ENCODE results near the gene CD177. TPM values are rescaled to one million over a fixed set of nuclear protein-coding genes. Genes with fewer than 3 reads are reported as not detected.

The CD177 gene
- total RNA-seq, 1 experiment from 2014 or later: 0.09 TPM

DNA sequence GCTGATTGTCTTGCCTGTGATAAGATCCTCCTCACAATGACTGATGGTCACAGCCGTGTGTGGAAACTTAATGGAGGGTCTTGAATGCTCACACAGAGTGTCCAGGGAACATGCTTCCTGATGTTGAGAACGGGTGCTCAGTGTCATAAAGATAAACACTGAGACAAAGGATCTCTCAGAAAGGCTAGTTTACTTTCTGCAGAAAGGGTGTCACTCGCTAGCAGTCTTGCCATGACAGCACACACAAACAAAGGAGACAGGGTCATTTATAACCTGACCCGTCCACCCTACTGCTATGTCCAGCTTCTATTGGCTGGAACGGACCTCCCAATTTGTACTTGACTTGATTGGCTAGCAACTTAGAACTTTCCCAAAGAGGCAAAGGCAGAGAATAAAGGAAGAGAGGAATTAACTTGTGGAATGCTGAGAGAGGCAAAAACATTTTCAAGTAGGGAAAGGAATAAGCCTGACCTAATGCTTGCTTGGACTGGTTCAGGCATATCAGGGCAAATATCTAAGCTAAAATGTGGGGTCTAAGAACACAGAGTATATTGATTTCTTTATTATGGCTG lies 45.2 kb upstream of the CD177 start:
- Histone ChIP-seq H3K23ac (ENCODE audit: insufficient read length, low read depth, low read length) (no peak overlapping the region), H2AFZ (ENCODE audit: low read length) (no peak overlapping the region), H3K27ac (ENCODE audit: insufficient read length, low read depth, low read length) (no peak overlapping the region), H3K9ac (ENCODE audit: extremely low read depth, insufficient read length, low read length) (no peak overlapping the region), H4K91ac (ENCODE audit: insufficient read length, low read depth, low read length) (no peak overlapping the region), H2BK120ac (ENCODE audit: low read depth, low read length, poor library complexity, severe bottlenecking) (no peak overlapping the region), H3K9me3 (ENCODE audit: control insufficient read depth, low read depth, low read length) (peaks cover 19% of the 10 kb centered on the region), H4K5ac (ENCODE audit: insufficient read length, low read depth, low read length) (no peak overlapping the region), H2BK12ac (ENCODE audit: insufficient read length, low read depth, low read length) (no peak overlapping the region), H3K79me2 (ENCODE audit: insufficient read depth, low read length) (no peaks in the 10 kb centered on the region), H3K4me2 (ENCODE audit: insufficient read depth, insufficient read length, low read length) (no peak overlapping the region), H3K56ac (ENCODE audit: insufficient read length, low read depth, low read length) (no peak overlapping the region), H3K79me1 (ENCODE audit: insufficient read depth, low read depth, low read length, poor library complexity, severe bottlenecking) (no peaks in the 10 kb centered on the region), H3T11ph (ENCODE audit: low read length) (no peak overlapping the region), H3K23me2 (ENCODE audit: insufficient read length, low read depth, low read length, poor library complexity, severe bottlenecking) (no peaks in the 10 kb centered on the region), H2BK20ac (ENCODE audit: low read depth, low read length, poor library complexity, severe bottlenecking) (no peak overlapping the region), H2BK5ac (ENCODE audit: insufficient read length, low read length) (no peak overlapping the region), H2BK15ac (ENCODE audit: low read depth, low read length) (no peak overlapping the region), H3K27me3 (ENCODE audit: insufficient read depth, low read length) (no peaks in the 10 kb centered on the region), H2AK5ac (ENCODE audit: insufficient read length, low read length) (no peak overlapping the region), H4K8ac (replicated peaks; ENCODE audit: insufficient read length, low read depth, low read length) (no peak overlapping the region), H4K20me1 (ENCODE audit: control insufficient read depth, insufficient read depth, insufficient read length) (no peaks in the 10 kb centered on the region), H3K4ac (ENCODE audit: low read depth, low read length) (no peak overlapping the region), H3K14ac (ENCODE audit: insufficient read depth, low read length) (no peak overlapping the region), H3K4me1 (ENCODE audit: insufficient read depth, low read length) (no peaks in the 10 kb centered on the region), H3K18ac (ENCODE audit: insufficient read length, low read depth, low read length) (no peak overlapping the region)
- DNase-seq: no peak
- no peak overlapping the region for H3K4me3 Mint-ChIP-seq
- H3K9me3 Mint-ChIP-seq: peaks cover 91 to 96% of the 10 kb centered on the region in 2 experiments
- no CpG with 5 or more reads among the region's 5 CpGs for WGBS (ENCODE audit: extremely low coverage, insufficient read length, low lambda C conversion rate)
- TF ChIP-seq, protein P1, sequence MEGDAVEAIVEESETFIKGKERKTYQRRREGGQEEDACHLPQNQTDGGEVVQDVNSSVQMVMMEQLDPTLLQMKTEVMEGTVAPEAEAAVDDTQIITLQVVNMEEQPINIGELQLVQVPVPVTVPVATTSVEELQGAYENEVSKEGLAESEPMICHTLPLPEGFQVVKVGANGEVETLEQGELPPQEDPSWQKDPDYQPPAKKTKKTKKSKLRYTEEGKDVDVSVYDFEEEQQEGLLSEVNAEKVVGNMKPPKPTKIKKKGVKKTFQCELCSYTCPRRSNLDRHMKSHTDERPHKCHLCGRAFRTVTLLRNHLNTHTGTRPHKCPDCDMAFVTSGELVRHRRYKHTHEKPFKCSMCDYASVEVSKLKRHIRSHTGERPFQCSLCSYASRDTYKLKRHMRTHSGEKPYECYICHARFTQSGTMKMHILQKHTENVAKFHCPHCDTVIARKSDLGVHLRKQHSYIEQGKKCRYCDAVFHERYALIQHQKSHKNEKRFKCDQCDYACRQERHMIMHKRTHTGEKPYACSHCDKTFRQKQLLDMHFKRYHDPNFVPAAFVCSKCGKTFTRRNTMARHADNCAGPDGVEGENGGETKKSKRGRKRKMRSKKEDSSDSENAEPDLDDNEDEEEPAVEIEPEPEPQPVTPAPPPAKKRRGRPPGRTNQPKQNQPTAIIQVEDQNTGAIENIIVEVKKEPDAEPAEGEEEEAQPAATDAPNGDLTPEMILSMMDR (conservative IDR thresholded peaks at IDR 0.05): no peak
- peaks cover 3% of the 10 kb centered on the region for H3K27me3 Mint-ChIP-seq (ENCODE audit: low read depth)
- no peak overlapping the region for H3K27ac Mint-ChIP-seq
- peaks cover 0 to 23% (median 7%) of the 10 kb centered on the region in 3 experiments for H3K36me3 Mint-ChIP-seq (ENCODE audit: insufficient read depth in 1 of 3, low read depth in 3 of 3)
- H3K4me1 Mint-ChIP-seq: no peaks in the 10 kb centered on the region

Data from H9 (cell line).